D341Med (cell line): Measurements from ENCODE around the gene CHRM1.
"Not testable (repeated sequence)": the region's sequence is repeated elsewhere in the genome, so short reads cannot be mapped to it uniquely, and the experiment has no call there.

ENCODE experiments used
- DNase-seq: peaks from one replicate; pipeline ENCODE4 v3.0.0; 2012; ENCODE audit warnings: low spot score

Gene CHRM1

GRCh38 chr11:62875698-62876478, 45.3 kb downstream of the CHRM1 start:
- DNase-seq: no peak

GRCh38 chr11:62874851-62875250, 46.3 kb downstream of the CHRM1 start:
- no peak for DNase-seq

- no peak for DNase-seq
These were observed 55.5 kb downstream of the CHRM1 start for GRCh38 chr11:62865635-62866034.

GRCh38 chr11:62863687-62864335, 57.4 kb downstream of the CHRM1 start:
- DNase-seq: no peak

GRCh38 chr11:62861564-62862192, 59.5 kb downstream of the CHRM1 start:
- not testable (repeated sequence) for DNase-seq

- no peak for DNase-seq
These were observed 60.2 kb downstream of the CHRM1 start for GRCh38 chr11:62860835-62861563.

- not testable (repeated sequence) for DNase-seq
These were observed 61.9 kb downstream of the CHRM1 start for GRCh38 chr11:62859281-62859703.
